ENCODE data around the gene CCDC90B.

DNA sequence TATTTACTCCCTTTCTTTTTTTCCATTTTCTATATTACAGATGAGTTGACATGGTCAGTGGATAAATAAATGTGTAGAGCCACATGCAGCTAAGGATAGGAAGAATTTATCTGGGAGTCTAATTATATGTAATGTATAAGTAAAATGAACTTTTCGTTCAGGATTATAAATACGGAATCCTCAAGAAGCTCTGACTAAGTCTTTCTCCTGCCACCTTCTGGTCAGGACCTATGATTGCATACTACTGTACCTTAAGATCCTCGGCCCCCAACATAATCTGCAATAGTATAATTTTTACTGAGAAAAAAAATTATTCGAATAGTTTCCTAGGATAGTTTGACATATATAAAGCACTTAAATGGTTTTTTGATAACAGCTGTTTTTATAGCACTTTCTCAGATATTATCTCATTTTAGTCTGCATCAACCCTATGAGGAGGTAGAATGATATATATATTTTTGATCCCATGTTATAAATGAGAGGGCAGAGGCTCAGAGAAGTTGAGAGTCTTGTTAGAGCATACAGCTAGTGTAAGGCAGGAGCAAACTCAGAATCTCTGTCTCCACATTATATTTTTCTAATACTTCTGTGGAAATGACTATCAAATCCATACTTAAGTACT, 36.1 kb downstream of the CCDC90B start:
- TF ChIP-seq POLR2AphosphoS5 (IDR thresholded peaks at IDR 0.05; ENCODE audit: low read depth, low read length) (no peak), POLR2A (IDR thresholded peaks at IDR 0.05; ENCODE audit: low read depth, low read length) (no peak), POU2F2 (IDR thresholded peaks at IDR 0.05; ENCODE audit: low read depth, low read length) (no peak)
